Neural cell (in vitro differentiated cells): ENCODE measurements around the gene VAT1L.

Source experiments
- CTCF ChIP-seq: fragments of 450-650 bp; IDR thresholded peaks from 2 replicates; pipeline ENCODE4 v1.5.1; 2014; ENCODE audit warnings: antibody characterized with exemption, mild to moderate bottlenecking, moderate library complexity; ENCODE audit not compliant: poor library complexity, severe bottlenecking
- POLR2AphosphoS5 ChIP-seq: IDR thresholded peaks from 2 replicates; pipeline ENCODE4 v1.6.1; 2012
- RAD21 ChIP-seq: fragments of 450-650 bp; conservative IDR thresholded peaks from 2 replicates; pipeline ENCODE4 v1.6.1; 2014; ENCODE audit warnings: antibody characterized with exemption, mild to moderate bottlenecking, moderate library complexity
- REST ChIP-seq: IDR thresholded peaks from 2 replicates; pipeline ENCODE4 v1.6.1; 2012; ENCODE audit warnings: borderline replicate concordance
- TAF1 ChIP-seq: IDR thresholded peaks from 2 replicates; pipeline ENCODE4 v1.6.1; 2012; ENCODE audit warnings: low read depth

- TF ChIP-seq CTCF (no peak), TAF1 (no peak), RAD21 (no peak), REST (no peak), POLR2AphosphoS5 (no peak)
Observed at GRCh38 chr16:77863250-77863649, 74.9 kb downstream of the VAT1L start.
